Myocyte (in vitro differentiated cells): ENCODE measurements around the gene TBC1D13. TPM values are rescaled to one million over a fixed set of nuclear protein-coding genes. Genes with fewer than 3 reads are reported as not detected.
A peak's percentile ranks its signal among the peaks of the same experiment; 100 is the strongest.
"Not testable (repeated sequence)": the region's sequence is repeated elsewhere in the genome, so short reads cannot be mapped to it uniquely, and the experiment has no call there.

Experiments used
- DNase-seq: peaks from one replicate; pipeline ENCODE4 v3.0.0-alpha.2; 2012; ENCODE audit warnings: low read depth
- polyA plus RNA-seq: library from polyadenylated mRNA; unstranded; fragments of >200 nt; gene quantifications from one replicate; pipeline ENCODE4 v1.2.1, GENCODE V29; 2012; ENCODE audit warnings: missing spikeins
- total RNA-seq: library from RNA; depleted of rRNA; stranded (reverse); fragments of >200 nt; gene quantifications from 2 replicates; pipeline ENCODE4 v1.2.3, GENCODE V29; 2014

The TBC1D13 gene
- 30.2 and 42.4 TPM in 2 replicates for total RNA-seq
- polyA plus RNA-seq, result 29.9 TPM

- peak; percentile 89 for DNase-seq
These were observed at the start of gene TBC1D13 for GRCh38 chr9:128786681-128787601. Gene TBC1D13, plus strand, starts transcription at chr9:128787253. Its CDS starts 101 bp downstream, at chr9:128787354.

- DNase-seq, result no peak
These were observed 44.7 kb upstream of the TBC1D13 start for GRCh38 chr9:128742401-128742800.

GRCh38 chr9:128743421-128743820, 43.6 kb upstream of the TBC1D13 start:
- no peak for DNase-seq

GRCh38 chr9:128747241-128747640, 39.8 kb upstream of the TBC1D13 start:
- DNase-seq, result peak; percentile 77

- DNase-seq, result no peak
These were observed 36.0 kb upstream of the TBC1D13 start for GRCh38 chr9:128750926-128751595.

- DNase-seq, result no peak
These were observed 33.4 kb upstream of the TBC1D13 start for GRCh38 chr9:128753627-128754026.

GRCh38 chr9:128757602-128758001, 29.5 kb upstream of the TBC1D13 start:
- DNase-seq, result no peak

GRCh38 chr9:128762671-128763449, 24.2 kb upstream of the TBC1D13 start:
- peak; percentile 59 for DNase-seq

- no peak for DNase-seq
These were observed 22.7 kb upstream of the TBC1D13 start for GRCh38 chr9:128764361-128764760.

- no peak for DNase-seq
These were observed 21.6 kb upstream of the TBC1D13 start for GRCh38 chr9:128765499-128765898.

GRCh38 chr9:128768606-128769005, 18.4 kb upstream of the TBC1D13 start:
- DNase-seq, result no peak

GRCh38 chr9:128770286-128771030, 16.6 kb upstream of the TBC1D13 start:
- no peak for DNase-seq

GRCh38 chr9:128771094-128771721, 15.8 kb upstream of the TBC1D13 start:
- DNase-seq, result no peak

GRCh38 chr9:128771745-128772519, 15.1 kb upstream of the TBC1D13 start, which contains the start of gene ZER1:
Gene ZER1, minus strand, starts transcription at chr9:128771927. Its CDS starts 16,362 bp downstream, at chr9:128755565.
- peak; percentile 90 for DNase-seq

- DNase-seq, result no peak
These were observed 14.0 kb upstream of the TBC1D13 start for GRCh38 chr9:128773049-128773448.

GRCh38 chr9:128774804-128775203, 12.2 kb upstream of the TBC1D13 start:
- no peak for DNase-seq

- not testable (repeated sequence) for DNase-seq
These were observed 7.0 kb upstream of the TBC1D13 start for GRCh38 chr9:128780093-128780492.

GRCh38 chr9:128781187-128782070, 5.6 kb upstream of the TBC1D13 start:
- no peak for DNase-seq
